GM21619 (cell line): ENCODE measurements around the gene ZBTB8A.

Experiments used
- ATAC-seq: cut with Tn5 transposase; IDR thresholded peaks from one replicate; pipeline ENCODE4 v1.9.1; 2021; ENCODE audit not compliant: unreplicated experiment

Gene ZBTB8A

GRCh38 chr1:32651461-32652073 is 112.3 kb downstream of the ZBTB8A start:
- ATAC-seq: no peak

DNA sequence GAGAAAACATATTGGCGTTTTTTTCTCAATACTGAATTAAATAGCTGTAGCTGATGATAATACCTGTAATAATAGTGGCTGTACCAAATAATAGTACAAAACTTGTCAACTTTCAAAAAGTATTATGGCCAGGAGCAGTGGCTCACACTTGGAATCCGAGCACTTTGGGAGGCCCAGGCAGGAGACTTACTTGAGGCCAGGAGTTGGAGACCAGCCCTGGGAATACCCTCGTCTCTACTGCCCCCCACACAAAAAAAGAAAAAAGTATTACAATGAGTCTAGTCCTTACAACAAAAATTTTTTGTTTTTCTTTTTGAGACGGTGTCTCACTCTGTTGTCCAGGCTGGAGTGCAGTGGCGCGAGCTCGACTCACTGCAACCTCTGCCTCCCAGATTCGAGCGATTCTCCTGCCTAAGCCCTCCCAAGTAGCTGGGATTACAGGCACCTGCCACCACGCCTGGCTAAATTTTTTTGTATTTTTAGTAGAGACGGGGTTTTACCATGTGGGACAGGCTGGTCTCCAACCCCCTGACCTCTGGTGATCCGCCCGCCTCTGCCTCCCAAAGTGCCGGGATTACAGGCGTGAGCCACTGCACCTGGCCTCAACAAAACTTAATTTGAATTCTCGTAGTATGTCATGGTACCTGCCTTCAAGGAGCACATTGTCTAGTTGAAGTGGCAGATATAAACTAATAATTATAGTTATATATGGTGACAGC is 113.2 kb downstream of the ZBTB8A start:
- ATAC-seq: no peak
